ENCODE results near the gene LRRC66.

Gene LRRC66

DNA sequence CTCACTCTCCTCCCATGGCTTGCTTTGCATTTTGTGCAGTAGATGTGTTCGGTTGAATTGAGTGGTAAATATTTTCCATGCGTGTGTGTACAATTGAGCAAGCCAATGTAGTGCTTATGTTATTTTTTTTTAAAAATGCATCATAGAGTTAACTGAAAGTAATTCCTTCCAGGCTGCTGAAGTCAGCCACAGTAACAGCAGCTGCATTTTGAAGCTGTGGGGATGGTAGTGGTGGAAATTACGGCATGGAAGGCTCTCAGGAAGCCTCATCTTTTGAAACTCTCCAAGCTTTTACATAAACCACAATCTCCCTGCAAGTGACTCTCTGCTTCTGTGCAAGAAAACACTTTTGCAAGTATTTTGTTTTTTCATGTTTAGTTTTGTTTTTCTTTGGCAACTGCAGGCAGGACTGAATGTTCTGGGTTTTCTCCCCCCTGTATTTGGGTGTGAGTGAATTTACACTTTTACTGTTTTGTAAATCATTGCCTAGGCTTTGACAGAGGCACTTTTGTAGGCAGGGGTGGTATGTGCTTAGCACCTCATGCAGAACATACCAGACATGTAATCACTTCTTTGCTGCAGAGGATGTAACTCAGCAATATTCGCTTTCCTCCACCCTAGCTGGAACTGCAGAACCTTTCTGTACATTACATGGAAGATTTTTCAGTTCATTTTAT is 56.2 kb downstream of the LRRC66 start:
- no peaks in the 10 kb centered on the region for H3K36me3 ChIP-seq (ENCODE audit: control insufficient read depth, insufficient read depth, low read length)
- no peak overlapping the region for H3K4me3 ChIP-seq (ENCODE audit: extremely low read depth, insufficient read depth, low read length, poor library complexity, severe bottlenecking)
- H3K27ac ChIP-seq (ENCODE audit: low read depth, low read length, severe bottlenecking): no peak overlapping the region
- WGBS, 2 experiments (ENCODE audit: insufficient coverage in 2 of 2): 83 to 100% methylated on average over 1 of the region's 4 CpGs
- H3K4me1 ChIP-seq (ENCODE audit: control insufficient read depth, insufficient read depth, low read length, poor library complexity, severe bottlenecking): no peaks in the 10 kb centered on the region
- no peaks in the 10 kb centered on the region for H3K9me3 ChIP-seq (ENCODE audit: control insufficient read depth, low read length)

DNA sequence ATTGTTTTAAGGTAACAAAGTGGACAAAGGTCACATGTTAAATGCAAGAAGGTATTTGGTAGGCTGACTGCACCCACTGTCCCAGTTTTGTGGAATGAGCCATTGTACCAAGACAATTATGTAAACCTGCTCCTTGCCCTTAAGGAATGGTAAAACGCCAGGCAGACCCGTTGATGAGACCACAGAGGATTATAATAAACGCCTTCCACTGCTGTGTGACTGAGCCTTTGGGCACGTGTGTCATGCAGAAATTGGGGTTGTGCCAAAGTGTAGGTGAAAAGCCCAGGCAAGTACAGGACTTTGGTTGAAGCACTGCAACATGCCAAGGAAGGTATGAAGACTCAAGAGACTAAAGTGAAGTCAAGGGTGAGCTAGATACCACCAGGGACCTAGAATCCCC is 59.7 kb downstream of the LRRC66 start:
- no peaks in the 10 kb centered on the region for H3K4me1 ChIP-seq (ENCODE audit: control insufficient read depth, insufficient read depth, low read length, poor library complexity, severe bottlenecking)
- no peak overlapping the region for H3K27ac ChIP-seq (ENCODE audit: low read depth, low read length, severe bottlenecking)
- WGBS, 2 experiments (ENCODE audit: insufficient coverage in 2 of 2): 80 to 91% methylated on average over 4 of the region's 4 CpGs
- no peaks in the 10 kb centered on the region for H3K9me3 ChIP-seq (ENCODE audit: control insufficient read depth, low read length)
- no peak overlapping the region for H3K4me3 ChIP-seq (ENCODE audit: extremely low read depth, insufficient read depth, low read length, poor library complexity, severe bottlenecking)
- no peaks in the 10 kb centered on the region for H3K36me3 ChIP-seq (ENCODE audit: control insufficient read depth, insufficient read depth, low read length)

DNA sequence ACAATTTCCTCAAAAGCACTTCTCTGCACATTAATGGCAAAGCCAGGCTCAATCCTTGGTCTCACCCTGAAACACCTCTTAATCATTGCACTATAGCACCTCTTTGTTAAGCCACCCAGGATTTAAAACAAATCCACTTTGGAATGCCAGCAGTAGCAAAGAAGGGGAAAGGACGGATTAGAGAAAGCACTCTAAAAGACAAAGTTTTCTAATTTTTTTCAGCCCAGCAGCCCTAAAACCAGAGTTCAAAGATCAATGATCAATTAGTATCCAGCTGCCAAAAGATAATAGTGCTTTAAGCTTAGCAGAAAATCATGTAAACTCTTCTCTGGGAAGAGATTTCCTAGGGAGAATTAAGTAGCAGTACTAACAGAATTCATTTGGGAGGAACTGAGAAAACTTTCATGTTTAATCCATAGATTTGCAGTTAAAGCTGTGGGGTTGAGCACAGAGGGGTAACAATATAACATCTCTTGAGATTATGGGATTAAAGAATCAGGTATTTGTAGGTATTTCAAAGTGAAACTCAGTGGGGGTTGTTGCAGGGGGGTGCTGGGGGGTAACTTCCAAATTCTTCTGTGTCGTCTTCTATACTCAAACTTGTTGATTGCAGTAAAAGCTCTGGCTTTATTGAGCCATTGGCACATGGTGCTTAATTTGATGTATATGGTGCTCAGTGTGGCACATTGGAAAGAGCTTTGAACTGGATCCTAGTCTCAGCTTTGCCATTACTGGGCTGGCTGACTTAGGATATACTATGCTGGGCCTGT is 61.8 kb downstream of the LRRC66 start:
- H3K4me1 ChIP-seq (ENCODE audit: control insufficient read depth, insufficient read depth, low read length, poor library complexity, severe bottlenecking): no peaks in the 10 kb centered on the region
- 60 to 100% methylated on average over 1 of the region's 2 CpGs for WGBS, 2 experiments (ENCODE audit: insufficient coverage in 2 of 2)
- H3K4me3 ChIP-seq (ENCODE audit: extremely low read depth, insufficient read depth, low read length, poor library complexity, severe bottlenecking): no peak overlapping the region
- no peaks in the 10 kb centered on the region for H3K9me3 ChIP-seq (ENCODE audit: control insufficient read depth, low read length)
- H3K27ac ChIP-seq (ENCODE audit: low read depth, low read length, severe bottlenecking): no peak overlapping the region
- no peaks in the 10 kb centered on the region for H3K36me3 ChIP-seq (ENCODE audit: control insufficient read depth, insufficient read depth, low read length)

All from mesodermal cell (in vitro differentiated cells).